Gastroesophageal sphincter (tissue), 3 donors: ENCODE data around the gene ZNF346.

Experiments
- CTCF ChIP-seq, 4 experiments: fragments of 200-600 bp in 2 of 4; fragments of 450-650 bp in 2 of 4; sonication (generic) in 1 of 4; IDR thresholded peaks; one replicate each; pipeline ENCODE4 v1.5.1; 2017 to 2019; ENCODE audit warnings: antibody characterized with exemption in 4 of 4, mild to moderate bottlenecking in 2 of 4, moderate library complexity in 2 of 4
- POLR2A ChIP-seq, 2 donors: fragments of 450-650 bp; IDR thresholded peaks; one replicate each; pipeline ENCODE4 v1.6.1; 2017; ENCODE audit warnings: antibody characterized with exemption in 2 of 2, mild to moderate bottlenecking in 2 of 2, moderate library complexity in 1 of 2

DNA sequence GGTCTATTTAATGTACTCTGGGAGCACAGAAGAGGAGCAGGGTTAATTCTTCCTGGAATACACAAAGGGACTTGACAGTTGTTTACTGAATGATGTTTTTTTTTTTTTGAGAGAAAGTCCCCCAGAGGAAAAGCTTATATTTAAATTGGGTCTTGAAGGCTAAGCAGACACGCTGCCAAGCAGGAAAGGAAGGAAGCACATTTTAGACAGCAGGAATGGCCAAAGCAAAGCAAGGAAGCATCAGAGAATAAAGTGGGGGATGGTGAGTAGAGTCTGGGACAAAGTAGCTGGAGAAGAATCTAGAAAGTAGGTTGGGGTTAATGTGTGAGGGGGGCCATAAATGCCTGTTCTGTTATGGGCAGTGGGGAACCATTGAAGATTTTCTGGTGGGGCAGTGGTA lies 21.5 kb downstream of the ZNF346 start:
- TF ChIP-seq POLR2A (IDR thresholded peaks at IDR 0.05): no peak
- TF ChIP-seq CTCF (IDR thresholded peaks at IDR 0.05): no peak
